GM10847 (cell line): ENCODE measurements around the gene RSKR.
A peak's percentile ranks its signal among the peaks of the same experiment; 100 is the strongest.

Experiments used
- POLR2A ChIP-seq: IDR thresholded peaks from 2 replicates; pipeline ENCODE4 v1.6.1; 2011; ENCODE audit not compliant: insufficient read length; ENCODE audit errors: extremely low read depth

RSKR gene, protein sequence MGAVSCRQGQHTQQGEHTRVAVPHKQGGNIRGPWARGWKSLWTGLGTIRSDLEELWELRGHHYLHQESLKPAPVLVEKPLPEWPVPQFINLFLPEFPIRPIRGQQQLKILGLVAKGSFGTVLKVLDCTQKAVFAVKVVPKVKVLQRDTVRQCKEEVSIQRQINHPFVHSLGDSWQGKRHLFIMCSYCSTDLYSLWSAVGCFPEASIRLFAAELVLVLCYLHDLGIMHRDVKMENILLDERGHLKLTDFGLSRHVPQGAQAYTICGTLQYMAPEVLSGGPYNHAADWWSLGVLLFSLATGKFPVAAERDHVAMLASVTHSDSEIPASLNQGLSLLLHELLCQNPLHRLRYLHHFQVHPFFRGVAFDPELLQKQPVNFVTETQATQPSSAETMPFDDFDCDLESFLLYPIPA

DNA sequence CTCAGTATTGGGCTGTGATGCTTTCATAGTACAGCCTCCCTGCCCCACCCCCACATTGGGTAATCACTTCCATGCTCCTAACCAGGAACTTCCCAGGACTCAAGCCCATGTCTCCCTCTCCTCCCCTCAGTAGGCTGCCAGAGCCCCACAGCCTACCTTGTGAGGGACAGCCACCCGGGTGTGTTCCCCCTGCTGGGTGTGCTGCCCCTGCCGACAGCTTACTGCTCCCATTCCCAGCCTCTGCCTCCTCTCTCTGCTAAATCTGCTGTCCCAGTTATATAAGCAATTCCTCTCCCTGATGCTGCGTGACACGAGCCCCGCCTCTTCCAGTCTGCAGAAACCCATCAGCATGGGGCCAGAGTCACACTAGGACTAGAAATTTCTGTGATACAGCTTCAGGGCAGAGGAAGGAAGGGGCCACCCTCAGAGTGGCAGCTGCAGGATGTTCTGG lies at the start of gene RSKR:
Gene RSKR (minus strand): TSS at position 255 of the 451 bp plus-strand sequence. CDS start 24 bp downstream, at position 231.
- TF ChIP-seq POLR2A, result no peak

DNA sequence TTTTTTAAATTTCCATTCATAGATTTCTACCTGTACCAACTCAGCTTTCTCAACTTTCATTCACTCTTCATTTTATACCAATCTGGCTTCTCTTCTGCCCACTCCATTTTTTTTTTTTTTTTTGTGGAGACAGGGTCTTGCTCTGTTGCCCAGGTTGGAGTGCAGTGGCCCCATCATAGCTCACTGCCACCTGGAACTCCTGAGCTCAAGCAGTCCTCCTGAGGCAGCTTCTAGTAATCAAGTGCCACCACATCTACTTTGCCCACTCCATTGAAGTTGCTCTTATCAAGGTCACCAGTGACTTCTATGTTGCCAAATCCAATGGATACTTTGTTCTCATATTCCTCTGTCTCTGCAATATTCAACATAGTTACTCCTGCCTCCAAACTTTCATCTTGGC lies 49.7 kb upstream of the RSKR start:
- no peak for TF ChIP-seq POLR2A

DNA sequence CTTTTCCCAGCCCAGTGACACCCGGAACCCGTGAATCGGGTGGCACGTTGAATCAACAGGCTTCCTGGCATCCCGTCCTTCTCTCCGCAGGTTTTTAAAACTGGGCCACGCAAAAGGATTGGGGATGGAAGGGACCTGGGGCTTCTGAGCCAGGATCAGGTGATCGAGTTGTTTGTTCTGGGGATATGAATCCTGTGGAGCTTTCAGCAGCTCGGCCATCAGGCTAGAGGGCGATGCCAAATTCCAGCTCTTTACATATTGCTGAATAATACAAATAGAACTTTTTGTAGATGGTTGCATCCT lies 48.5 kb upstream of the RSKR start:
- no peak for TF ChIP-seq POLR2A

DNA sequence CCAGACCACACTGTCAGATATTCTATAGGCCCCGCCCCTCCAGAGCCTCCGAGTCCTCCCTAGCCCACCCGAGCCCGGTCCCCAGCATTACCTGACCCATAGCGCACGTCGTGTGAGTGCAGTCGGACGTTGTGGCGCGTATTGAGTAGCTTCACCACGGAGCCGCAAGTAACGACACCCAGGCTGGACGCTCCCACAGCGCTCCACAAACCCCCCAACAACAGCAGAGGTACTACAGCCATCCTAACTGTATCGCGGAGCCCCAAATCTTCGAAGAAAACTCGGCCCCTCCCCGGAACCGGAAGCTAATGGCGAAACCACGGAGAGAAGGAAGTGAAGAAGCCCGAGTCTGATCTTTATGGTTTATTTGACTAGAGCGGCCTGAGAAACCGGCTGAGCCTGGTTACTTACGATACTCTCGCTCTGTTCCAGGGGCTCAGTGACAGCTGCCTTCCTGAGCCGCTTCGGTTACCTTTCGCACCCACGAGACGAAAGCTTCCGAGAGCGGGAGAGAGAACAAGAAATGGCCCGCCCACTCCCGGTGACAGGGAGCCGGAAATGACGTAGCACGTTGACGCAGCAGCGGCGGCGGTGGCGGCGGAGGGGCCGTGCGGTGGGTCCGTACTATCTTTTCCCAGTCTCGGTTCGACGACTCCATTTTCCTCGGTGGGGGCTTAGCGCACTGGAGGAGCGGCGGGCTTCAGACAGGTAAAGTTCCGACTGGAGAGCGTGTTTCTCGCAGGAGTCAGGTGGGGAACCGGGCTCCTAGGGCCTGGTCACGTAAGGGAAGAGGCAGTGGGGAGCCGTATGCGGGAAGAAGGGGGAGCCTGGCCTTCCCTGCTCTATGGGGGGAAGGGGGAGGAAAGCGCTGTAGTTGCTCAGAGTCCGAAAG lies 47.9 kb upstream of the RSKR start, which contains the start of the genes SDF2 and SUPT6H:
Gene SDF2 (minus strand): TSS at position 272 of the 892 bp plus-strand sequence. CDS start 30 bp downstream, at position 242.
Gene SUPT6H (plus strand): TSS at position 571 of the 892 bp plus-strand sequence. CDS start 11,197 bp downstream, outside the sequence.
- peak; percentile 74 for TF ChIP-seq POLR2A

DNA sequence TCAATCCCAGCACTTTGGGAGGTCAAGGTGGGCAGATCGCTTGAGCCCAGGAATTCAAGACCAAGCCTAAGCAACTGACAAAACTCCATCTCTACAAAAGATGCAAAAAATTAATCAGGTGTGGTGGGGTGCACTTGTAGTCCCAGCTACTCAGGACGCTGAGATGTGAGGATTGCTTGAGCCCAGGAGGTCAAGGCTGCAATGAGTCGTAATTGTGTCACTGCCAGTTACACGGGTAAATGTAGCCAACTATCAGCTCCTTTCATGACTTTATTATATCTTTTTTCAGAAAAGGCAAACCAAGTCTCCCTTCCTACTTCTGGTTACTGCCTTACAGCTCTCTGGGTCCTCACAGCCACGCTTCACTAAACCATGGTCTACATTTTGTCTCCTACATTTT lies 43.8 kb upstream of the RSKR start:
- no peak for TF ChIP-seq POLR2A

DNA sequence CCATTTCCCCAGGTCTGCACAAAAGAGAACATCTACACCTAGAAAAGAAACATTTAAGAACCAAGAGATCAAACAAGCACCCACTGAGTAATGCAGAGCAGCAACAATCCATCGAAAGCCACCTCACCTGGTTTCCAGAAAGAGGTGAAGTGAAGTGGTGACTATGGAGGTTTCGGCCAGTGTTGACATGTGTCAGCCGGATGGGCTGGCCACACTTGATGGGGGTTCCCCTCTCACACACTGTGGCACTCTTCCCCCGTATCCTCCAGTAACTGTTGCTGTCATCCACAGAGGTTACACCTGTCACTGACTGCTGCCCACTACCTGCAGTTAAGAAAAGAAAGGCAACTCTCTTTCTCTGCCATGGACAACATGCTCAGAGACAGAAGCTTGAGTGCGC lies 41.2 kb upstream of the RSKR start:
- TF ChIP-seq POLR2A, result no peak

DNA sequence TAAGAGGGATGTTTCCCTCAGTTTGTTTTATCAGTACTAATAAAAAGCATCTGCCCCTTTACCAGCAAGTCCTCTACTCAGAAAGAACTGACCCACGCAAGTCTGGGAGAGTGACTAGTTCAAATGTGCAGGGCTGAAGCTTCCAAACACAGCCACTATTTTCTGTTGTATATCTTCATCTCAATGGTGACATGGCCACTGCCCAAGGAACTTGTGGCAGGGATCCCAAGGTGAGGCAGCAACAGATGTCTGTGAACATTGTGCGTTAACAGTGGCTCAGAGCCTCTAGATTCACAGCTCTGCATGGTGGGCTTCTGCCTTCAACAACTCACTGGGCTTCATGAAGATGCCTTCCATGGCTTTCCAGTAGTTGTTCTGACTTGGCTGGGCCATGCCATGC lies 34.7 kb upstream of the RSKR start:
- TF ChIP-seq POLR2A, result no peak

DNA sequence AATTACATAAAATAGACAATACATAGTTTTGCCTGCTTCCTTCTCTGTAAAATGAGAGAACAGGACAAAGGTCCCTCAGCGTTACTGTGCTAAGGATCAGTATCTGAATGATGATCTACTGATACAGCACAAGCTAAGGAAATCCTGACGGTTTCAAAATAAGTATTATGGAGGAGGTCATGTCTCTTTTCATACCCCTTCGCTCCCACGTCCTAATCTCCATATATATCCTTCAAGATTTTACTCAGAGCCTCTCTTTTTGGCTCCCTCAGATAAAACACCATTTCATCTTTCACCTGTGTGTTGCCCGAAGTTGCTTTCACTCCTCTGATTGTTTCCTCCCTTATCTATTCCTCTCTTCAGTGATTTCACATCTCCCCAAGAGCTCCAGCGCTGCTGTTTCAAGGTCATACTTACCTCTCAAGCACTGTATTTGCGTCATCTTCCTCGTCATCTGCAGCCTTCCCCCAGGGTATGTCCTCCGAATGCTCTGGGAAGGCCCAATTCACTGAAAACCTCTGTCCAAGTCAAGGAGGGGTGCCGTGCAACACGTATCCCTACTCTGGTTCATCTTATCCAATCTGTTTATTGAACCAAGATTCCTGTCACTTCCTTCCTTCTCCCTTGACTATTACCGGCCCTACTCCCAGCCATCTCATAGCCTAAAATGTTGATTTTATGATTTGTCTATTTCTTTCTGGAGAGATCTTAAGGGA lies 32.2 kb upstream of the RSKR start:
- no peak for TF ChIP-seq POLR2A

DNA sequence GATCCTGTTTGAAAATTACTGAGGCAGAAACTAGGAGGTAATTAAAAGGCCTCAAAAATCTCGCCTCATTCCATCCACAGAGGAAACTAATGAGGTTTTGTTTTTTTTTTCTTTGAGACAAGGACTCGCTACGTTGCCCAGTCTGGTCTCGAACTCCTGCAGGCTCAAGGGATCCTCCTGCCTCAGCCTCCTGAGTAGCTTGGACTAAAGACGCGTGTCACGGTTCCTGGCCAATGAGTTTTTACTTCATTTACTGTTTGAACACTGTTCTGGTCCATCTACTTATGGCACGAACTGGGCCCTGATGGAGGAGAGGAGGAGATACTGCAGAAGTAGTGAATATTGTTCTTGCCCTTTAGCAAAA lies 31.6 kb upstream of the RSKR start:
- no peak for TF ChIP-seq POLR2A

DNA sequence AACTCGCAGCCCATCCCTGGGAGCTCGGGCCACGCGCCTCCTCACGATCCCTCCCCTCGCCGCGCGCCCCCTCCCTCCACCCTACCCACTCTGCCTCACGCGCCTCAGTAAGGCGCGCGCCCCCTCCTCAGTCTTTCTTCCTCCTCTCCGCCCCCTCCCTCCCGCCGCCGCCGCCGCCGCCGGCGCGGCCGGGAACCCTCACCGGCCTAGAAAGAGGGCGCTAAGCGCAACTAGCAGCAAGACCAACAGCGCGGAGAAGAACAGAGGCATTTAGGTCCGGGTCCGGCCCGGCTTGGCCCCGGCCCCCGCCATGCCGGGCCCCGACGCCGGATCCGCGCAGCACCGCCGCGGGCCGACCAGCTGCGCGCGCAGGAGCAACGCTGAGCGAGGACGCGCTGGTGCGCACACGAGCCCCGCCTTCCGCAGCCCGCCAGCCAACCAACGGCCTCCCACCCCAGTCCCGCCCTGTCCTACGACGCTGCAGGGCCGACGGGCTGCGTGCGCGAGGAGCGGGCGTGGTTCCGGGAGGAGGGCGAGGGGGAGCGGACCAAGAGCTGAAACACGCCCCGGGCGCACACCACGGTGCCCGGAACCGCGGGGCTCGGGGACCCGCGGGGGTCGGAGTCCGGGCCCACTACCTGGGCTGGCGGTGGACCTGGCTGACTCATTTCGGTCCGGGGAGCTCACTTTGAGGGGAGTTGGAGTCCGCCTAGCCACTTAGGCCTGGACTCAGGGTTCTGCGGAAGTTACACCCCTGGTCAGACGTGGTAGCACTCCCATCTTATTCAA lies 31.0 kb upstream of the RSKR start, which contains the start of gene BLTP2:
Gene BLTP2 (minus strand): TSS at position 372 of the 789 bp plus-strand sequence. CDS start 102 bp downstream, at position 270.
- peak; percentile 90 for TF ChIP-seq POLR2A

DNA sequence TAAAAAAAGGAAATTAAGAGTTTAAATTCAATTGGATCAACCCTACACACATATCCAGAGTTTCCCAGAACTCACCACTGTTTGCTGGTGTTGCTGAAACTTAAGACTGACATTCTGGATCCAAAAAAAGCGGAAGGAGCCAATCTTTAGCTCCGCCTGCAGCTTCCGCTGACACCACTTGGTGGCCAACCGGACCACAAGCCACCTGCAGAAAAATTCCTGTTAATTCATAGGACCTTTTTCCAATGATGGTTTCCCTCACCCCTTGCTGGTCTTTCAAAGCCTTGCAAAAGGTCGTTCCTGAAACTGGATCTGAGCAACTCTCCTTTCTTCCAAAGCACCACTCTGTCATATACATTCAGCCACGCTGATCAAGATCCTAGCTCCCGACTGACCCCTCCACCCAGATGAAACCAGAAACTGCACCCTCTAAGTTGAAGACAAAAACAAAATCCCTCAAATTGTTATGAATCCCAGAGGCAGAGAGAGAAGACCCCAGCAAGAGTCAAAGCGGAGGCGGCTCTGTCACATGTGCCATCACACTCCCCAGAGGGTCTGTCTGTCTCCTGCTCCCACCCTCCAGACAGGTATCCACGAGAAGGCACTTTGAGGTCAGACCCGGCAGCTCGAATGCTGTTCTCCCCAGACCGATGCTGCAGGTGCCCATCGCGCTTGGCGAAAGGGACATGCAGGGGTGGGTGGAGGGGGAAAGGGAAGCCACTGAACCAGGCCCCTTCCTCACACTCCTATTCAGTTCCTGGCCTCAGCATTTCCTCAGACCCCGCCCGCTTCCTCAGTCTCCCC lies 30.2 kb upstream of the RSKR start:
- TF ChIP-seq POLR2A, result no peak

DNA sequence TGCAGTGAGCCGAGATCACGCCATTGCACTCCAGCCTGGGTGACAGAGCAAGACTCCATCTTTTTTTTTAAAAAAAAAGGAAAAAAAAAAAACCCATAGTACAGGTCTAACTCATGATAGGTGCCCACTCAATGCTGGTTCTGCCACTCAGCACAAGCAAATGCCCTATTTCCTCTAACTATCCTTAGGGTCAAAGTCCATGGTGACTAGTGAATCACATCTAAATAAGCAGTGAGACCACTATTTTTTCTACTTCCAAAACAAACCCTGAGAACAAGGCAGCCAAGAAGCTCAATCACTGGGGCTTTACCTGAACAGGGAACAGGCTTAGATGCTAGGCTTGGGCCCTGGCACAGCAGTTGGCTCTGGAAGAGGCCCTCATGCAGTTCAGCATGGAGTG lies 27.6 kb upstream of the RSKR start:
- no peak for TF ChIP-seq POLR2A

DNA sequence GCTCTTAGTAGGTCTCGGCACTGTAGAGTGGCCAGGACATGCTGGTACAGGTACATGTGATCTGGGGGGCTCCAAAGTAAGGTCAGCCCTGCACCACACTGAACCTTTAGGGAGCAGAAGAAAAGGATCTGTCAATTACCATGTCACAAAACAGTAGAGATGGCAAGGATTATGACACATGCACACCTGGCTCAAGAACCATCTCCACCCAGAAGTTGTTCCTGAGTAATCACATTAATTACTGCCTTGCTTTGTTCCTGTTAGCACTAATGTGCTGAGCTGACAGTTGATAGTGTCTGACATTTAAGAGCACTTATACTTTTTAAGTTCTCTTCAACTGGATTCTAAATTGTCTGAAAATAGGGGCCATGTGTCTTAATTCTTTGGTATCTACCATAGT lies 21.5 kb upstream of the RSKR start:
- TF ChIP-seq POLR2A, result no peak
